Caco-2 (cell line): ENCODE results near the gene TESK2. TPM values are rescaled to one million over a fixed set of nuclear protein-coding genes. Genes with fewer than 3 reads are reported as not detected.

Source experiments
- BruUV-seq: library from RNA; stranded (reverse); fragments of 400-500 nt; replicated peaks from 2 replicates; lab custom pipeline; 2021; lab: Mats Ljungman, UMichigan
- CTCF ChIA-PET: fragments of 300-600 bp; sonication (Branson Sonifier 250); formaldehyde crosslinking; loops from one replicate; lab custom pipeline; 2022; ENCODE audit warnings: antibody characterized with exemption; lab: Charles Lee
- POLR2A ChIA-PET: fragments of 300-600 bp; sonication (Branson Sonifier 250); formaldehyde crosslinking; loops from one replicate; lab custom pipeline; 2022; ENCODE audit warnings: antibody characterized with exemption; lab: Charles Lee
- DNase-seq, 2 experiments: peaks; one replicate each; pipeline versions ENCODE4 v3.0.0 to v3.0.0-alpha.2; 2020 to 2022
- H3K27me3 ChIP-seq: replicated peaks from 2 replicates; pipeline ENCODE4 v1.6.0; 2011; ENCODE audit warnings: low read length; ENCODE audit not compliant: control insufficient read depth, insufficient read depth
- H3K36me3 ChIP-seq: 2 replicates; pipeline ENCODE4 v1.5.1; 2011; ENCODE audit warnings: low read length; ENCODE audit not compliant: control insufficient read depth, insufficient read depth
- H3K4me1 ChIP-seq: fragments of 250-450 bp; sonication (Bioruptor Pico); 2 replicates; pipeline ENCODE4 v1.5.1; 2020; ENCODE audit warnings: mild to moderate bottlenecking
- H3K4me3 ChIP-seq: 2 replicates; pipeline ENCODE4 v1.5.1; 2011; ENCODE audit warnings: low read depth, mild to moderate bottlenecking, control low read depth, low read length
- H3K9me3 ChIP-seq: fragments of 250-450 bp; sonication (Bioruptor Pico); 2 replicates; pipeline ENCODE4 v1.5.1; 2020; ENCODE audit warnings: mild to moderate bottlenecking, moderate library complexity
- H3K27ac Mint-ChIP-seq: one replicate; pipeline ENCODE4 v1.8.0; 2022; ENCODE audit warnings: mixed read lengths; ENCODE audit not compliant: unreplicated experiment
- H3K27me3 Mint-ChIP-seq: one replicate; pipeline ENCODE4 v1.8.0; 2022; ENCODE audit warnings: mixed read lengths; ENCODE audit not compliant: insufficient read depth, unreplicated experiment
- H3K36me3 Mint-ChIP-seq: one replicate; pipeline ENCODE4 v1.8.0; 2022; ENCODE audit warnings: mild to moderate bottlenecking, mixed read lengths; ENCODE audit not compliant: insufficient read depth, unreplicated experiment
- H3K4me1 Mint-ChIP-seq: one replicate; pipeline ENCODE4 v1.8.0; 2022; ENCODE audit warnings: low read depth, mixed read lengths; ENCODE audit not compliant: unreplicated experiment
- H3K4me3 Mint-ChIP-seq: one replicate; pipeline ENCODE4 v1.8.0; 2022; ENCODE audit warnings: mild to moderate bottlenecking, moderate library complexity, mixed read lengths; ENCODE audit not compliant: unreplicated experiment
- H3K9me3 Mint-ChIP-seq: one replicate; pipeline ENCODE4 v1.8.0; 2022; ENCODE audit warnings: mixed read lengths; ENCODE audit not compliant: unreplicated experiment
- CTCF ChIP-seq, 2 experiments: fragments of 200-600 bp in 1 of 2; IDR thresholded peaks; 1 replicate in 1 of 2; 2 replicates in 1 of 2; pipeline versions ENCODE4 v1.5.1 to v1.8.0; 2011 to 2022; ENCODE audit warnings: antibody characterized with exemption in 1 of 2, control low read depth in 1 of 2, inconsistent platforms in 1 of 2, low read depth in 1 of 2, low read length in 1 of 2, mild to moderate bottlenecking in 1 of 2, moderate library complexity in 1 of 2; ENCODE audit not compliant: insufficient read depth in 1 of 2, severe bottlenecking in 1 of 2, unreplicated experiment in 1 of 2
- intact Hi-C: fragments of 100-400 bp; cut with micrococcal nuclease; formaldehyde crosslinking; loops from one replicate; pipeline ENCODE4 v1.10.0; 2022; ENCODE audit not compliant: unreplicated experiment
- total RNA-seq: library from RNA; stranded (reverse); gene quantifications from 2 replicates; pipeline ENCODE4 v1.2.3, GENCODE V29; 2022

TESK2 gene
- total RNA-seq, 1 experiment from 2014 or later, result 14.7 TPM

- Mint-ChIP-seq H3K9me3 (no peaks in the 10 kb centered on the region), H3K4me1 (peaks cover 12% of the 10 kb centered on the region), H3K36me3 (peaks cover 12% of the 10 kb centered on the region), H3K4me3 (no peak overlapping the region), H3K27me3 (no peaks in the 10 kb centered on the region), H3K27ac (no peak overlapping the region)
- no peak for TF ChIP-seq CTCF (IDR thresholded peaks at IDR 0.05; ENCODE audit: insufficient read depth in 1 of 2, low read depth in 1 of 2, low read length in 1 of 2, severe bottlenecking in 1 of 2, unreplicated experiment in 1 of 2)
- Histone ChIP-seq H3K4me3 (no peak overlapping the region), H3K36me3 (no peaks in the 10 kb centered on the region), H3K27me3 (no peaks in the 10 kb centered on the region), H3K4me1 (peaks cover 1% of the 10 kb centered on the region), H3K9me3 (no peaks in the 10 kb centered on the region)
- ChIA-PET CTCF (no interaction called here), POLR2A (no interaction called here)
- no TSS peak for BruUV-seq
- intact Hi-C loops, result loop anchor here (5.0 kb wide), 1 partner anchor 33 kb away; no protein-coding TSS in a partner anchor
- DNase-seq, result no peak
These were observed 95.9 kb downstream of the TESK2 start for GRCh38 chr1:45395051-45395450.

- H3K36me3 ChIP-seq, result no peaks in the 10 kb centered on the region
- ChIA-PET POLR2A (no interaction called here), CTCF (interaction anchor here (0.6 kb wide), 1 partner anchor 169 kb away, joined by 3 read pairs; no protein-coding TSS in a partner anchor)
- H3K4me3 ChIP-seq, result no peak overlapping the region
- BruUV-seq, result no TSS peak
- H3K36me3 Mint-ChIP-seq, result peaks cover 12% of the 10 kb centered on the region
- H3K4me3 Mint-ChIP-seq, result no peak overlapping the region
- H3K27ac Mint-ChIP-seq, result no peak overlapping the region
- H3K9me3 ChIP-seq, result no peaks in the 10 kb centered on the region
- no peak for DNase-seq
- no peaks in the 10 kb centered on the region; the same call in 1 of the 2 replicates for H3K4me1 ChIP-seq
- H3K9me3 Mint-ChIP-seq, result no peaks in the 10 kb centered on the region
- peaks cover 8% of the 10 kb centered on the region for H3K4me1 Mint-ChIP-seq
- intact Hi-C loops, result no loop called here
- no peak for TF ChIP-seq CTCF (IDR thresholded peaks at IDR 0.05; ENCODE audit: insufficient read depth in 1 of 2, low read depth in 1 of 2, low read length in 1 of 2, severe bottlenecking in 1 of 2, unreplicated experiment in 1 of 2)
- no peaks in the 10 kb centered on the region for H3K27me3 Mint-ChIP-seq
- H3K27me3 ChIP-seq, result no peaks in the 10 kb centered on the region
These were observed 96.6 kb downstream of the TESK2 start for GRCh38 chr1:45394342-45394741.

- Mint-ChIP-seq H3K27ac (no peak overlapping the region), H3K27me3 (no peaks in the 10 kb centered on the region), H3K4me1 (peaks cover 8% of the 10 kb centered on the region), H3K36me3 (peaks cover 12% of the 10 kb centered on the region), H3K9me3 (no peaks in the 10 kb centered on the region), H3K4me3 (no peak overlapping the region)
- Histone ChIP-seq H3K27me3 (no peaks in the 10 kb centered on the region), H3K9me3 (no peaks in the 10 kb centered on the region), H3K4me3 (no peak overlapping the region), H3K4me1 (no peaks in the 10 kb centered on the region; the same call in 1 of the 2 replicates), H3K36me3 (no peaks in the 10 kb centered on the region)
- no peak for DNase-seq
- ChIA-PET POLR2A (no interaction called here), CTCF (interaction anchor here (0.6 kb wide), 1 partner anchor 170 kb away, joined by 3 read pairs; no protein-coding TSS in a partner anchor)
- TF ChIP-seq CTCF (IDR thresholded peaks at IDR 0.05; ENCODE audit: insufficient read depth in 1 of 2, low read depth in 1 of 2, low read length in 1 of 2, severe bottlenecking in 1 of 2, unreplicated experiment in 1 of 2), result no peak
- intact Hi-C loops, result no loop called here
- no TSS peak for BruUV-seq
These were observed 97.2 kb downstream of the TESK2 start for GRCh38 chr1:45393718-45394302.
